Gastroesophageal sphincter (tissue), 3 donors: ENCODE measurements around the gene RPL37A.

Experiments
- CTCF ChIP-seq, 4 experiments: fragments of 200-600 bp in 2 of 4; fragments of 450-650 bp in 2 of 4; sonication (generic) in 1 of 4; IDR thresholded peaks; one replicate each; pipeline ENCODE4 v1.5.1; 2017 to 2019; ENCODE audit warnings: antibody characterized with exemption in 4 of 4, mild to moderate bottlenecking in 2 of 4, moderate library complexity in 2 of 4
- POLR2A ChIP-seq, 2 donors: fragments of 450-650 bp; IDR thresholded peaks; one replicate each; pipeline ENCODE4 v1.6.1; 2017; ENCODE audit warnings: antibody characterized with exemption in 2 of 2, mild to moderate bottlenecking in 2 of 2, moderate library complexity in 1 of 2

GRCh38 chr2:216469661-216470060, 29.0 kb upstream of the RPL37A start:
- TF ChIP-seq CTCF (IDR thresholded peaks at IDR 0.05) (no peak), POLR2A (IDR thresholded peaks at IDR 0.05) (no peak)
